Aorta (tissue), 5 donors: ENCODE data around the gene FCN1. TPM values are rescaled to one million over a fixed set of nuclear protein-coding genes. Genes with fewer than 3 reads are reported as not detected.

Source experiments
- ATAC-seq: fragments of 200-7000 bp; cut with Tn5 transposase; one replicate; pipeline ENCODE4 v1.9.1; 2022; ENCODE audit warnings: moderate library complexity; ENCODE audit not compliant: low FRiP score
- DNase-seq, 2 donors: peaks; one replicate each; pipeline ENCODE4 v3.0.0-alpha.2; 2020
- H3K27ac ChIP-seq, 2 donors: one replicate each; pipeline ENCODE4 v1.5.1; 2013; ENCODE audit warnings: low read length in 2 of 2, mild to moderate bottlenecking in 2 of 2, moderate library complexity in 2 of 2, control low read depth in 1 of 2, inconsistent platforms in 1 of 2, low read depth in 1 of 2
- H3K27me3 ChIP-seq, 2 donors: one replicate each; pipeline ENCODE4 v1.6.1; 2013; ENCODE audit warnings: control low read depth in 1 of 2, low read length in 1 of 2, mild to moderate bottlenecking in 1 of 2, moderate library complexity in 1 of 2; ENCODE audit not compliant: insufficient read depth in 2 of 2, control insufficient read depth in 1 of 2
- H3K36me3 ChIP-seq, 2 donors: one replicate each; pipeline ENCODE4 v1.6.1; 2013; ENCODE audit warnings: control low read depth in 1 of 2, low read length in 1 of 2, mild to moderate bottlenecking in 1 of 2; ENCODE audit not compliant: insufficient read depth in 2 of 2, control insufficient read depth in 1 of 2
- H3K4me1 ChIP-seq, 2 donors: one replicate each; pipeline ENCODE4 v1.6.1; 2013; ENCODE audit warnings: low read length in 2 of 2, control low read depth in 1 of 2, mild to moderate bottlenecking in 1 of 2, moderate library complexity in 1 of 2; ENCODE audit not compliant: insufficient read depth in 2 of 2, control insufficient read depth in 1 of 2
- H3K4me3 ChIP-seq, 2 donors: one replicate each; pipeline ENCODE4 v1.5.1; 2013; ENCODE audit warnings: low read length in 2 of 2, control low read depth in 1 of 2, mild to moderate bottlenecking in 1 of 2
- H3K9me3 ChIP-seq: one replicate; pipeline ENCODE4 v1.6.1; 2013; ENCODE audit warnings: mild to moderate bottlenecking, low read length; ENCODE audit not compliant: control insufficient read depth
- WGBS, 2 donors: extraction: QIAGEN DNeasy Blood & Tissue Kit; methylation state at CpG; one replicate each; pipeline ENCODE4 v1.1.7; 2013; 5-methylcytosine and 5-hydroxymethylcytosine counted together
- intact Hi-C, 2 donors: fragments of 100-400 bp; cut with DNase I; formaldehyde crosslinking; loops; one replicate each; pipeline versions ENCODE4 v1.14.2 to v1.15.0; 2022
- long read RNA-seq, 2 donors: library from polyadenylated mRNA; unstranded; transcript quantifications; one replicate each; pipeline ENCODE4 v2.0.0, GENCODE V29; 2020 to 2021
- polyA plus RNA-seq, 2 donors: library from polyadenylated mRNA; stranded (reverse); fragments of 200-250 nt; gene quantifications; one replicate each; pipeline ENCODE4 v1.2.3, GENCODE V29; 2013
- total RNA-seq, 2 donors: library from RNA; stranded (reverse); fragmentation: NEBNext Ultra II Directional; extraction: Animal tissue kit (Norgen Biotek cat#: 25700); gene quantifications; one replicate each; pipeline ENCODE4 v1.2.1, GENCODE V29; 2021
- donor health status: healthy with polysubstance abuse.
- donor health status: Bipolar disorder and iron deficiency.
- donor health status: DM: no; HTN: no; CAD: no.
- donor health status: DM: no; HTN: no; CAD: no.
- donor health status: DM: yes; HTN: yes; CAD: no.

Gene FCN1
- 10 to 100 TPM; 10.0 to 14.4 TPM for total RNA-seq
- polyA plus RNA-seq = 1 to 10 TPM in 1 of 2 donors, under 1 TPM in 1; 0.97 to 2.0 TPM
- long read RNA-seq, donor 1, transcript FCN1-201 (9 exons, 1,286 nt) = major isoform, 31 of 38 reads
- long read RNA-seq, donor 1, partial matches to known transcripts = 3 of 38 reads
- long read RNA-seq, donor 1, other reads (novel, unspliced or antisense) = 4 of 38 reads
- long read RNA-seq, donor 2, transcript FCN1-201 (9 exons, 1,286 nt) = major isoform, 5 of 13 reads
- long read RNA-seq, donor 2, partial matches to known transcripts = 1 of 13 reads
- long read RNA-seq, donor 2, other reads (novel, unspliced or antisense) = 7 of 13 reads

- Histone ChIP-seq H3K27me3 (no peaks in the 10 kb centered on the region), H3K9me3 (no peaks in the 10 kb centered on the region), H3K36me3 (no peaks in the 10 kb centered on the region), H3K4me3 (no peak within 1 kb of the TSS), H3K27ac (no peak within 1 kb of the TSS), H3K4me1 (no peaks in the 10 kb centered on the region)
- ATAC-seq (no peak), DNase-seq (peak in 1 of 2 donors; percentile 61)
- 76 to 78% methylated on average over 11 of the region's 11 CpGs for WGBS, 2 donors
- intact Hi-C loops = no loop called here
Observed at GRCh38 chr9:134917431-134918373, at the start of gene FCN1. Gene FCN1, minus strand, starts transcription at chr9:134917912. Its CDS starts 41 bp downstream, at chr9:134917871.

GRCh38 chr9:134966697-134967546 lies 49.2 kb upstream of the FCN1 start:
- H3K36me3 ChIP-seq = no peaks in the 10 kb centered on the region
- no peaks in the 10 kb centered on the region for H3K9me3 ChIP-seq
- WGBS, 2 donors = 79 to 81% methylated on average over 23 of the region's 23 CpGs
- H3K27me3 ChIP-seq = no peaks in the 10 kb centered on the region
- no peaks in the 10 kb centered on the region for H3K4me1 ChIP-seq
- intact Hi-C loops = no loop called here
- ATAC-seq (no peak), DNase-seq (peak in 1 of 2 donors; percentile 65)
- no peak overlapping the region for H3K4me3 ChIP-seq
- no peak overlapping the region for H3K27ac ChIP-seq

- ATAC-seq = no peak
- Histone ChIP-seq H3K4me3 (no peak overlapping the region), H3K36me3 (no peaks in the 10 kb centered on the region), H3K4me1 (no peaks in the 10 kb centered on the region), H3K27me3 (no peaks in the 10 kb centered on the region), H3K27ac (no peak overlapping the region), H3K9me3 (no peaks in the 10 kb centered on the region)
- intact Hi-C loops = no loop called here
- WGBS, 2 donors = 82 to 86% methylated on average over 12 of the region's 12 CpGs
- peak; percentile 35 to 51 for DNase-seq
Observed at GRCh38 chr9:134966270-134966669, 48.6 kb upstream of the FCN1 start.

GRCh38 chr9:134965851-134966250 lies 48.1 kb upstream of the FCN1 start:
- WGBS, 2 donors = 86 to 89% methylated on average over 6 of the region's 6 CpGs
- intact Hi-C loops = no loop called here
- no peak for DNase-seq

GRCh38 chr9:134965411-134965810 lies 47.7 kb upstream of the FCN1 start:
- 79 to 91% methylated on average over 4 of the region's 4 CpGs for WGBS, 2 donors

More at GRCh38 chr9:134965851-134966250, 48.1 kb upstream of the FCN1 start:
- no peaks in the 10 kb centered on the region for H3K27me3 ChIP-seq
- H3K27ac ChIP-seq = no peak overlapping the region
- no peaks in the 10 kb centered on the region for H3K4me1 ChIP-seq
- no peak for ATAC-seq
- H3K9me3 ChIP-seq = no peaks in the 10 kb centered on the region
- no peaks in the 10 kb centered on the region for H3K36me3 ChIP-seq
- H3K4me3 ChIP-seq = no peak overlapping the region

GRCh38 chr9:134964271-134965055 lies 46.8 kb upstream of the FCN1 start:
- H3K4me3 ChIP-seq = no peak overlapping the region
- H3K36me3 ChIP-seq = no peaks in the 10 kb centered on the region
- intact Hi-C loops = no loop called here
- H3K27me3 ChIP-seq = no peaks in the 10 kb centered on the region
- no peaks in the 10 kb centered on the region for H3K9me3 ChIP-seq
- DNase-seq (peak in 1 of 2 donors; percentile 28), ATAC-seq (no peak)
- WGBS, 2 donors = 75 to 78% methylated on average over 13 of the region's 13 CpGs
- no peaks in the 10 kb centered on the region for H3K4me1 ChIP-seq
- H3K27ac ChIP-seq = no peak overlapping the region

More at GRCh38 chr9:134965411-134965810, 47.7 kb upstream of the FCN1 start:
- Histone ChIP-seq H3K27ac (no peak overlapping the region), H3K9me3 (no peaks in the 10 kb centered on the region), H3K27me3 (no peaks in the 10 kb centered on the region), H3K36me3 (no peaks in the 10 kb centered on the region), H3K4me3 (no peak overlapping the region), H3K4me1 (no peaks in the 10 kb centered on the region)
- intact Hi-C loops = no loop called here
- no peak for ATAC-seq
- DNase-seq = peak in 1 of 2 donors; percentile 40

GRCh38 chr9:134963546-134963945 lies 45.8 kb upstream of the FCN1 start:
- H3K36me3 ChIP-seq = no peaks in the 10 kb centered on the region
- intact Hi-C loops = no loop called here
- peak in 1 of 2 donors; percentile 21 for DNase-seq
- H3K27me3 ChIP-seq = no peaks in the 10 kb centered on the region
- no peak overlapping the region for H3K27ac ChIP-seq
- ATAC-seq = no peak
- WGBS, 2 donors = 88 to 89% methylated on average over 19 of the region's 19 CpGs
- H3K4me1 ChIP-seq = no peaks in the 10 kb centered on the region
- H3K4me3 ChIP-seq = no peak overlapping the region
- no peaks in the 10 kb centered on the region for H3K9me3 ChIP-seq

GRCh38 chr9:134962973-134963364 lies 45.3 kb upstream of the FCN1 start:
- H3K4me1 ChIP-seq = no peaks in the 10 kb centered on the region
- H3K27ac ChIP-seq = no peak overlapping the region
- 92 to 94% methylated on average over 19 of the region's 19 CpGs for WGBS, 2 donors
- intact Hi-C loops = no loop called here
- H3K27me3 ChIP-seq = no peaks in the 10 kb centered on the region
- no peak for ATAC-seq
- no peaks in the 10 kb centered on the region for H3K36me3 ChIP-seq
- no peak overlapping the region for H3K4me3 ChIP-seq
- peaks cover 2% of the 10 kb centered on the region for H3K9me3 ChIP-seq
- peak; percentile 34 to 62 for DNase-seq
